ENCODE results near the gene CKLF. TPM values are rescaled to one million over a fixed set of nuclear protein-coding genes. Genes with fewer than 3 reads are reported as not detected.

The CKLF gene
- 59.4 and 79.1 TPM in 2 replicates for total RNA-seq

GRCh38 chr16:66552286-66553177, at the start of gene CKLF:
Gene CKLF, plus strand, starts transcription at chr16:66552576. Its CDS starts 140 bp downstream, at chr16:66552716.

GRCh38 chr16:66549284-66550131, 2.9 kb upstream of the CKLF start, which contains the start of gene TK2:
Gene TK2, minus strand, starts transcription at chr16:66550122. Its CDS starts 61 bp downstream, at chr16:66550061.

DNA sequence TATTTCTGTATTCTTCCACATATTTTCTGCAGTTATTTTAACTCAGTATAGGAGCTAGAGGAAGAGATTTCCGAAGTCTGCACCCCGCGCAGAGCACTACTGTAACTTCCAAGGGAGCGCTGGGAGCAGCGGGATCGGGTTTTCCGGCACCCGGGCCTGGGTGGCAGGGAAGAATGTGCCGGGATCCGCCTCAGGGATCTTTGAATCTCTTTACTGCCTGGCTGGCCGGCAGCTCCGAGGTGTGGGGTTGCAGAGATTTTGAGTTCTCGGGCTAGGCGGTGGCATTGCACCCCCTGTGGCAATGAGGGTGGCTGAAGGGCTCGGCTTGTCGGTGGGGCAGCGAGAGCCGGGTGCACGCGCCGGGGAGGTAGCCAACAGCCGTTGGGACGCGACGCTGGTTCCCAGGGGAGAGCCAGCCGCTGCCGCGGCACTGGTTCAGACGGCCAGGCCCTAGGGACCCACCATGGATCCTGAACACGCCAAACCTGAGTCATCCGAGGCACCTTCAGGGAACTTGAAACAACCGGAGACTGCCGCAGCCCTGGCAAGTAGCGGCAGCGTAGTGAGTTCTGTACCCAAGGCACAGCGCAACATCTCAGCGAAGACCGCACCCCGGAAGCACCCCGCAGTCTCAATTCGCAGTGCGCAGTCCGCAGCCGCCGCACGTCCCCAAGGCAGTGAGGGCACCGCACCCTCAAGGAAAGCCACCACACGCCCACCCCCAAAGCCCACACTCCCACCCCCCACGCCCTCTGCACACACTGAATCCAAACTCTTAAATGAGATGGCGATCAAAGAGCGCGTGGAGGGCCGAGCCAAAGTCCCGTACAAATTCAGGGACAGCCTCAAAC, 13.9 kb downstream of the CKLF start, which contains the start of gene CMTM1:
CMTM1 (plus strand) TSS at position 389 of the 851 bp plus-strand sequence; CDS start at position 464, 75 bp downstream.

DNA sequence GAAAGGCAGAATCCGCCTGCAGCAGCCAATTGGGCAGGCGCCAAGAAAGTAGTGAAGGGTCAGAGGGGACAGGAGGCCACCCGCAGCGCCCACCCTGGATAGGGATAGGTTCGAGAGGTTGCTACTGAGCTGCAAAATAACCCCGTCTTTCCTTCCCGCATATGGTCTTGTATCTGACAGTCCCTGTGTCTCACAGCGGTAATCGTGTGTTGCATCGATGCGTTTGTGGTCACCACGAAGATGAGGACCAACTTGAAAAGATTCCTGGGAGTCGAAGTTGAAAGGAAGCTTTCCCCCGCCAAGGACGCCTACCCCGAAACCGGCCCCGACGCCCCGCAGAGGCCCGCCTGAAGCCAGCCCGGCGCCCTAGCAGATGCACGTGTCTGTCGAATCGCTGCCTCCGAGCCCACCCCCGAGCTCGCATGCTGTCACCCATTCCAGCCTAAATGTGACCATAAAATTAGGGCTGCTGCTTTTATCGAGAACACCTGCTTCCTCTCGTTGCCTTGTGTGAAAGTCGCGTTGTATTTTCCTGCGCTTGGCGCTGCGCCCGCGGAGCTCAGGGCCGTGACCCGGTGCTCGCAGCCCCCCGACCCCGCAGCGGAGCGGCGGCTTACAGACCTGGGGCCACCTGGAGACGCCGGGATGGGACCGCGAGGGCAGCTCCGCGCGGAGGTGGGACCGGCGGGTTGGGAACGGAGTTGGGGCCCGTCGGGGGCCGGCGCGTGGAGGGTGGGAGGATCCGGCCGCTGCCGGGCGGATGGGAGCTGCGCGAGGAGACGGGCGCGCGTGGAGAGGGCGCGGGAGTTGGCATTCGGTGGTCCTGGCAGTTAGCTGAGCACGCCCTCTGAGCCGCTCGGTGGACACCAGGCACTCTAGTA, 26.5 kb downstream of the CKLF start, which contains the start of gene CMTM2:
CMTM2 (plus strand) TSS at position 813 of the 881 bp plus-strand sequence. CDS start 145 bp downstream, outside the sequence.

GRCh38 chr16:66604376-66605176, 52.2 kb downstream of the CKLF start, which contains the start of gene CMTM3:
Gene CMTM3, plus strand, starts transcription at chr16:66604704. Its CDS starts 102 bp downstream, at chr16:66604806.

Other genes with a start within 250 kb of the CKLF start
- 566 and 589 TPM in 2 replicates for gene CDH5, start 185.9 kb upstream of the CKLF start, total RNA-seq
- not detected in 2 replicates for gene BEAN1, start 125.3 kb upstream of the CKLF start, total RNA-seq
- gene TK2, start 2.5 kb upstream of the CKLF start, total RNA-seq = 20.2 and 28.0 TPM in 2 replicates
- gene CMTM1, start 13.9 kb downstream of the CKLF start, total RNA-seq = 2.4 and 2.5 TPM in 2 replicates
- gene CMTM2, start 26.9 kb downstream of the CKLF start, total RNA-seq = 0.09 TPM in 1 of 2 replicates, not detected in the other
- gene CMTM3, start 52.1 kb downstream of the CKLF start, total RNA-seq = 14.1 and 22.8 TPM in 2 replicates
- 6.9 and 14.5 TPM in 2 replicates for gene CMTM4, start 144.2 kb downstream of the CKLF start, total RNA-seq
- gene DYNC1LI2, start 199.0 kb downstream of the CKLF start, total RNA-seq = 130 and 181 TPM in 2 replicates
- under 0.01 TPM in 1 of 2 replicates, not detected in the other for gene TERB1, start 249.0 kb downstream of the CKLF start, total RNA-seq